ENCODE measurements around the gene LST1.

The LST1 gene

GRCh38 chr6:31634969-31635575 lies 49.0 kb downstream of the LST1 start:
- H3K4me2 ChIP-seq (ENCODE audit: low read length), result no peak overlapping the region
- H3F3A ChIP-seq (ENCODE audit: control insufficient read depth, insufficient read depth), result peaks cover 56% of the 10 kb centered on the region
- no peak overlapping the region for H3K27ac ChIP-seq (ENCODE audit: low read depth, low read length)
- peaks cover 97% of the 10 kb centered on the region for H3K36me3 ChIP-seq (ENCODE audit: control insufficient read depth, low read length)
- no peaks in the 10 kb centered on the region for H3K9me2 ChIP-seq (replicated peaks; ENCODE audit: control insufficient read depth, low read length)
- no peak overlapping the region for H3K4me3 ChIP-seq (ENCODE audit: low read length)
- no peaks in the 10 kb centered on the region for H3K9me3 ChIP-seq (ENCODE audit: control insufficient read depth, insufficient read depth, low read length)
- H3K27me3 ChIP-seq (ENCODE audit: control insufficient read depth, low read length), result no peaks in the 10 kb centered on the region
- H4K20me1 ChIP-seq (ENCODE audit: control insufficient read depth, insufficient read depth, low read depth, low read length), result peaks cover 4% of the 10 kb centered on the region; the same call in 1 of the 2 replicates
- peaks cover 19% of the 10 kb centered on the region for H3K79me2 ChIP-seq (ENCODE audit: control insufficient read depth, low read length)
- H3K4me1 ChIP-seq (ENCODE audit: control insufficient read depth, low read length), result no peaks in the 10 kb centered on the region
- no peak for TF ChIP-seq EZH2phosphoT487 (IDR thresholded peaks at IDR 0.05; ENCODE audit: borderline replicate concordance, low read length)
- TF ChIP-seq, protein P1, sequence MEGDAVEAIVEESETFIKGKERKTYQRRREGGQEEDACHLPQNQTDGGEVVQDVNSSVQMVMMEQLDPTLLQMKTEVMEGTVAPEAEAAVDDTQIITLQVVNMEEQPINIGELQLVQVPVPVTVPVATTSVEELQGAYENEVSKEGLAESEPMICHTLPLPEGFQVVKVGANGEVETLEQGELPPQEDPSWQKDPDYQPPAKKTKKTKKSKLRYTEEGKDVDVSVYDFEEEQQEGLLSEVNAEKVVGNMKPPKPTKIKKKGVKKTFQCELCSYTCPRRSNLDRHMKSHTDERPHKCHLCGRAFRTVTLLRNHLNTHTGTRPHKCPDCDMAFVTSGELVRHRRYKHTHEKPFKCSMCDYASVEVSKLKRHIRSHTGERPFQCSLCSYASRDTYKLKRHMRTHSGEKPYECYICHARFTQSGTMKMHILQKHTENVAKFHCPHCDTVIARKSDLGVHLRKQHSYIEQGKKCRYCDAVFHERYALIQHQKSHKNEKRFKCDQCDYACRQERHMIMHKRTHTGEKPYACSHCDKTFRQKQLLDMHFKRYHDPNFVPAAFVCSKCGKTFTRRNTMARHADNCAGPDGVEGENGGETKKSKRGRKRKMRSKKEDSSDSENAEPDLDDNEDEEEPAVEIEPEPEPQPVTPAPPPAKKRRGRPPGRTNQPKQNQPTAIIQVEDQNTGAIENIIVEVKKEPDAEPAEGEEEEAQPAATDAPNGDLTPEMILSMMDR (IDR thresholded peaks at IDR 0.05; ENCODE audit: low read depth, low read length, poor library complexity, severe bottlenecking), result no peak

- peaks cover 60% of the 10 kb centered on the region for H3F3A ChIP-seq (ENCODE audit: control insufficient read depth, insufficient read depth)
- no peak overlapping the region for H3K27ac ChIP-seq (ENCODE audit: low read depth, low read length)
- H3K4me2 ChIP-seq (ENCODE audit: low read length), result no peak overlapping the region
- H3K4me1 ChIP-seq (ENCODE audit: control insufficient read depth, low read length), result no peaks in the 10 kb centered on the region
- no peaks in the 10 kb centered on the region for H3K9me3 ChIP-seq (ENCODE audit: control insufficient read depth, insufficient read depth, low read length)
- TF ChIP-seq EZH2phosphoT487 (IDR thresholded peaks at IDR 0.05; ENCODE audit: borderline replicate concordance, low read length), result no peak
- TF ChIP-seq, protein P1 (IDR thresholded peaks at IDR 0.05; ENCODE audit: low read depth, low read length, poor library complexity, severe bottlenecking), result no peak
- H3K36me3 ChIP-seq (ENCODE audit: control insufficient read depth, low read length), result peaks cover 97% of the 10 kb centered on the region
- H3K4me3 ChIP-seq (ENCODE audit: low read length), result no peak overlapping the region
- H3K79me2 ChIP-seq (ENCODE audit: control insufficient read depth, low read length), result peaks cover 13% of the 10 kb centered on the region; the same call in 1 of the 2 replicates
- H4K20me1 ChIP-seq (ENCODE audit: control insufficient read depth, insufficient read depth, low read depth, low read length), result peaks cover 4% of the 10 kb centered on the region; the same call in 1 of the 2 replicates
- H3K27me3 ChIP-seq (ENCODE audit: control insufficient read depth, low read length), result no peaks in the 10 kb centered on the region
- H3K9me2 ChIP-seq (replicated peaks; ENCODE audit: control insufficient read depth, low read length), result no peaks in the 10 kb centered on the region
Measured at GRCh38 chr6:31636698-31637596, 50.9 kb downstream of the LST1 start.
